Stimulated activated CD4-positive, alpha-beta T cell treated with anti-CD3 and anti-CD28 coated beads, Interleukin-2, amount 100 ng/mL, for 48 hours (primary cell): ENCODE measurements around the gene AGTRAP.

ENCODE experiments used
- DNase-seq, 2 donors: peaks; one replicate each; pipeline ENCODE4 v3.0.0-alpha.2; 2020

Gene AGTRAP

GRCh38 chr1:11735854-11736745, at the start of gene AGTRAP:
Gene AGTRAP (plus strand): TSS chr1:11736136. CDS start chr1:11736209, 73 bp downstream.
- peak; percentile 86 to 87 for DNase-seq

GRCh38 chr1:11688506-11688905, 47.4 kb upstream of the AGTRAP start:
- no peak for DNase-seq

- DNase-seq, result no peak
Observed at GRCh38 chr1:11690397-11691301, 45.3 kb upstream of the AGTRAP start.

GRCh38 chr1:11691302-11691914, 44.5 kb upstream of the AGTRAP start, which contains the start of gene DRAXIN:
Gene DRAXIN (plus strand): TSS chr1:11691710. CDS start chr1:11706259, 14,549 bp downstream.
- DNase-seq, result no peak

- DNase-seq, result no peak
Observed at GRCh38 chr1:11691928-11692711, 43.8 kb upstream of the AGTRAP start.

- peak; percentile 22 to 30 for DNase-seq
Observed at GRCh38 chr1:11693024-11693590, 42.8 kb upstream of the AGTRAP start.

GRCh38 chr1:11693917-11694316, 42.0 kb upstream of the AGTRAP start:
- no peak for DNase-seq

- no peak for DNase-seq
Observed at GRCh38 chr1:11695861-11696260, 40.1 kb upstream of the AGTRAP start.

- DNase-seq, result no peak
Observed at GRCh38 chr1:11697188-11697892, 38.6 kb upstream of the AGTRAP start.

- DNase-seq, result no peak
Observed at GRCh38 chr1:11697893-11698210, 38.1 kb upstream of the AGTRAP start.

GRCh38 chr1:11700601-11701467, 35.1 kb upstream of the AGTRAP start:
- no peak for DNase-seq

GRCh38 chr1:11701551-11701961, 34.4 kb upstream of the AGTRAP start:
- DNase-seq, result no peak

- no peak for DNase-seq
Observed at GRCh38 chr1:11701981-11702803, 33.7 kb upstream of the AGTRAP start.

- no peak for DNase-seq
Observed at GRCh38 chr1:11703357-11704193, 32.4 kb upstream of the AGTRAP start.

GRCh38 chr1:11704194-11704529, 31.8 kb upstream of the AGTRAP start:
- DNase-seq, result no peak

GRCh38 chr1:11704691-11705475, 31.1 kb upstream of the AGTRAP start:
- DNase-seq, result no peak

GRCh38 chr1:11705596-11705995, 30.3 kb upstream of the AGTRAP start:
- no peak for DNase-seq

GRCh38 chr1:11706292-11706691, 29.6 kb upstream of the AGTRAP start:
- DNase-seq, result no peak
